NCI-H69 (cell line): ENCODE results near the gene DNAH17.

Source experiments
- DNase-seq: peaks from one replicate; lab custom pipeline; 2025; lab: John Stamatoyannopoulos, UW

Gene DNAH17

DNA sequence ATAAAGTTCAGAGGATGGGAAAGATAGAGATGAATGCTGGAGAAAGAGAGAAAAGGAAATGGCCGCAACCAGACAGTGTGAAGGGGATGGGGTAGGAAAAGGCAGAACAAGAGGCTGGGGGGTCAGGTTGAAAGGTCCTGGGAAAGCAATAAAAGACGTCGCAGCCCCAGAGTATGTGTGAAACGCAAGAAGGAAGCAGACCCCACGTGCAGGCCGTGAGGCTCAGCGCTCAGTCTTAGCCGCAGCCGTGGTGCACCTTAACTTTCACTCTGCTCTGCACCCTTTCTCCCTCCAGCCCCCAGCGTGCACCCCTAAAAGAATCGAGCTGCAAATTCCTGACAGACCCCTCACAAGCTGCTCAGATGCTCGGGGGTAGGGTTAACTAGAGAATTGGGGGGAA, 1.9 kb downstream of the DNAH17 start:
- DNase-seq, result no peak

DNA sequence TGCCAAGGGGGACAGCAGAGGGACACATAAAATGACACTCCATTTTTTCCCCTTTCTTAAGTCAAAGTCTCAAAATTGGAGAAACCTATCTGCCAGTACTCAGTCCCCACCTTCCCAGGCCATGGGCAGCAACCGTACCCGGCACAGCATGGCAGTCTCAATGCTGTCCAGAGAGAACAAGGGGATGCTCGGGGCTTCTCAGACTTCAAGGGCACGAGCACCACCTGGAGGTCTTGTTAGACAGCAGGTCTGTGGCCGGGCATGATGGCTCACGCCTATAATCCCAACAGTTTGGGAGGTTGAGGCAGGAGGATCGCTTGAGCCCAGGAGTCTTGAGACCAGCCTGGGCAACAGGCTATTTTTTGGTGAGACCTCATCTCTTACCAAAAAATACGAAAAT, 3.2 kb downstream of the DNAH17 start:
- DNase-seq, result peak; percentile 63

GRCh38 chr17:78572239-78573205, 4.7 kb downstream of the DNAH17 start:
- DNase-seq, result no peak

- no peak for DNase-seq
Measured at GRCh38 chr17:78571329-78571728, 5.9 kb downstream of the DNAH17 start.

GRCh38 chr17:78568494-78569115, 8.6 kb downstream of the DNAH17 start:
- no peak for DNase-seq

DNA sequence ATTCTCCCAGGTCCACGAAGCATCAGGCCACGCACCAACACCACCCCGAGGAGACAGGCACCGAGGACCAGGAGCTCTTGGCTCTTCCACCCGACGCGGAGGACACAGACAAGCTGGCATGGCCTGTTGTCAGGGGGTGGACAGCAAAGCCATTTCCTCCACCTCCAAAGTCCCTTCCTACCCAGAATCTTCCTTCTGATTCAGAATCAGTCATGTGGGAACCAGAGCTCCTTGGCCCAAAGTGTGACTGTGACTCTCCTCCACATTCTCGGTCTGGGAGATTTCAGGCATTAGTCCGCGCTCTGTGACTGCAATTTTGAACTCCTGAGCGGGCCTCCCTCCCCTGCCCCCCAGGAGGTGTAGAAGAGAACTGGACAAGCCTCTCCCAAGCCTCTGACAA, 9.2 kb downstream of the DNAH17 start:
- DNase-seq, result no peak

DNA sequence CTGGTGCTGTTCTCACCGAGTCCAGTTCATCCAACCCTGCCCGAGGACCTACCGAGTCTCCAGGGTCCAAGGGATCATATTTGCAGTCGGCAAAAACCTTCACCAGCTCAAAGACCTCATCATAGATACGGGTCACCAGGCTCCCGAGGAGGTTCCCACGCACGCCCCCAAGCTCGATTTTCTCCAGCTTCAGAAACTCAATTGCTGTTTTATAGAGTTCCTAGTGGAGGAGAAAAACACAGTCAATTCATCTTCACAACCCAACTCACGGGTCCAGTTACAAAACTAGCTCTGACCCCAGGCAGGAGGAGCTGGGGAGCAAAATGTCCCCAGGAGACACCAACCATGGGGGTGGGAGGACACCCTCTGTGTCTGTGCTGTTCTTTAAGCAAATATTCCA, 10.2 kb downstream of the DNAH17 start:
- no peak for DNase-seq

GRCh38 chr17:78563189-78564145, 13.7 kb downstream of the DNAH17 start:
- DNase-seq, result peak; percentile 41

DNA sequence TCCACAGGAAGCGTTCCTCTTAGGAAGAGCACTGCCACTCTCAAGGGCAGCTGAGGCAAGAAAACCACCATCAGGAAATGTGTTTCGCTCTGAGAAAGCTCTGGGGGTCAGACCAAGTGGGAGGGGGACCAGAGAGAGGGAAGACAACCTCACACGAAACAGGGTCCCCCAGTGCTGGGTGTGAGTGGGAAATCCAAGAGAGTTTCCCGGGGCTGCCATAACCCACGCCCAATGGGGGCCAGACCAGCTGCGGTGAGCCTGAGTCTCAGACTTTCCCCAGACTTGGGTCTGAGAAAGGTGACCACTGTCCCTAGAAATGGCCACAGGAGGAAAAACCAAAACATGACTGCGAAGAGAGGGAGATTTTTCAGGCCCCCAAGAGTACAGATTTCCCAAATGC, 14.5 kb downstream of the DNAH17 start:
- DNase-seq, result no peak

GRCh38 chr17:78561166-78561565, 16.0 kb downstream of the DNAH17 start:
- DNase-seq, result no peak

DNA sequence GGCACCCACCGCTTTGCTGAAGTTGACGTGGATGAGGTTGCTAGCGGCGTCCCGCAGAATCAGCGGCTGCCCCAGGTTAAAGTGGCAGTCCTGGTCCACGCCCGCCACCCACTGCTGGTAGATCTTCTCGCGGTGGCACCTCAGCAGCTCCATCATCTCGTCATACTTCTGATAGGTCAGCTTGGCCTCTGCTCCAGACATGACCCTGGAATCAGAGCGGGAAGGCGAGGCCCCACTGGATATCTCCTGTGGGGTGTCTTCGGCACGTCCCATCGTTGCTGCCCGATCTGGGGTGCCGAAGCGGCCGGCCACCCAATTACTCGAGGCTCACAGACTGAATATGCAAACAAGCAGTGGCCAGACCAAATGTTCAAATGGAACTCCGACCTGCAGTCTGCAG, 16.5 kb downstream of the DNAH17 start:
- no peak for DNase-seq

- peak; percentile 34 for DNase-seq
Measured at GRCh38 chr17:78559749-78560368, 17.3 kb downstream of the DNAH17 start.

- no peak for DNase-seq
Measured at GRCh38 chr17:78558989-78559388, 18.2 kb downstream of the DNAH17 start.

DNA sequence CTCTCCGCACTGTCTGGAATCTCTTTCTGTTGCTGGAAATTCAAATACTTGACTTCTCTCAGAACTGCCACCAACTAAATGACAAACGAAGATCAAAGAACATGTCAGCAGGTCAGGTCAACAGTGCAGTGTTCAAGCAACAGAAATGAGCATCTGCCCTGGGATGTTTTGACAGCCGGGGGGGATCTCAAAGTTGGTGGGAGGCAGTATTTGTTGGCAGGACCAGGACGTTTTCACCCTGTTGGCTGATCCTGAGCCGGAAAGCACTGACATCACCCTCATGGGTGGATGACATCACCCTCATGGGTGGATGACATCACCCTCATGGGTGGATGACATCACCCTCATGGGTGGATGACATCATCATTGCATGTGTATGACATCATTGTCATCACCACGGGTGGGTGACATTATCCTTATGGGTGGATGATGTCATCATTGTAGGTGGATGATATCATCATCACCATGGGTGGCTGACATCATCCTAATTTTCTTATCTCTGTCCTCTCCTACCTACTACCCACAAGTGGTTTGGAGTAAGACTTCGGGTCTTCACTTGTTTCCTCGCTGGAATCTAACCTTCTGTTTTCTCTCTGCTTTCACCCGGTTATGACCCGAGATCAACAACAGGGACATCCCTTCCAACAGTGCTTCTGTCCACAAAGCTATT, 18.9 kb downstream of the DNAH17 start:
- DNase-seq, result no peak

DNA sequence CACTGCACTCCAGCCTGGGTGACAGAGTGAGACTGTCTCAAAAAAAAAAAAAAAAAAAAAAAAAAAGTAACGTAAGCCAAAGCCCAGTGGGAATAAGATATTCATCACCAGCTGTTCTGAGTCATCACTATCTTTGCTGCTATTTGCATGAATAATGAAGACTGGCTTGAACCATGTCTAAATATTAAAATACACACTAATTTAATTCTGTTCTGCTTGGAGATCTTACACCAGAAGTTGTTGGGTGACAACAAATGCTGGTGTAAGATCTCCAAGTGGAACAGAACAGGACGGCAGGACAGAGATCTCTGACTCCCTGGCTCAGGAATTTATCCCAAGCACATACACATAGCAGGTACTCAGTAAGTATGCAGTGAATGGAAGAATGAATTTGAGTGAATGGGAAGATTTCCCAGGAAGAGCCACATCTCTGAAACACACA, 19.6 kb downstream of the DNAH17 start:
- no peak for DNase-seq

- no peak for DNase-seq
Measured at GRCh38 chr17:78556812-78557211, 20.4 kb downstream of the DNAH17 start.

GRCh38 chr17:78555746-78556401, 21.3 kb downstream of the DNAH17 start:
- DNase-seq, result no peak

DNA sequence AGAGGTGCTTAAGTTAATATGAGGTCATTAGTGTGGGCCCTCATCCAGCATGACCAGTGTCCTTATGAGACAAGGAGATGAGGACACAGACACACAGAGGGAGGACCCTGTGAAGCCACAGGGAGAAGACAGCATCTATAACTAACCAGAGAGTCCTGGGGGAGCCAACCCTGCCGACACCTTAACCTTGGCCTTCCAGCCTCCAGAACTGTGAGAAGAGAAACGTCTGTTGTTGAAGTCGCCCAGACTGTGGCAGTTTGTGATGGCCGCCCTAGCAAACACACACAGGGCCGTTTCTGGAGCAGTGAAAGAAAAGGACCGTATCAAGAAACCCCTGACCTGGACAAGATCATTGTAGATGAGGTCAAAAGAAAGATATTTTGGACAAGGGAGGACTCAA, 26.7 kb downstream of the DNAH17 start:
- DNase-seq, result no peak

DNA sequence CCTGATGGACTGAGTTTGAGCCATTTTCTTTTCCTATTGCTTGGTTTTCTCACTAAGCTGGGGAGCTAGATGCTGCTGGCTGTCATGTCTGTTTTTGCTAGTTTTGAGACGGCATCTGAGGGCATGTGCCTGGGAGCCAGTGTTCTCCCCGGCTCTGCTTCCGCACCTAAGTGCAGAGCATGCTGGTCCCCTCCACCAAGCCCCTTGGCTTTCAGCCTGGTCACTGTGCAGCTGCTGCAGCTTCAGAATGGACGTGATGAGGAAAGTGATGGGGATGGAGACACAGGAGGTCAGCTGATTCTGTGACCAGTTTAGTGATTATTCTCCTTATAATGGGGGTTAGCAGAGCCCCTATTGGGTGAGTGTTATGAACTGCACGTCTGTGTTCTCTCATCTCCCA, 28.5 kb downstream of the DNAH17 start:
- no peak for DNase-seq

GRCh38 chr17:78547035-78547434, 30.2 kb downstream of the DNAH17 start:
- no peak for DNase-seq

DNA sequence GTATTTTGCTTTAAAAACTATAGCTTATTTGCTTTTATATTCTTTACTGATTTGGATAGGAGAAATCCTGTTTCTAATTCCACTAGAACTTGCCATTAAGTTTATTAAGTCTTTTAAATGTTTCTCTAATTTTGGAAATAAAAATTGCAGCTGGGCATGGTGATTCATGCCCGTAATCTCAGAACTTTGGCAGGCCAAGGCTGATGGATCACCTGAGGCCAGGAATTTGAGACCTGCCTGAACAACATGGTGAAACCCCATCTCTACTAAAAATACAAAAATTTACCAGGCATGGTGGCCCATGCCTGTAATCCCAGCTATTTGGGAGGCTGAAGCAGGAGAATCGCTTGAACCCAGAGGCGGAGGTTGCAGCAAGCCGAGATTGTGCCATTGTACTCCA, 30.7 kb downstream of the DNAH17 start:
- DNase-seq, result no peak
